ENCODE measurements around the gene GPC6.

The GPC6 gene

GRCh38 chr13:93338906-93339305 is 112.3 kb downstream of the GPC6 start:
- in situ Hi-C loops (cut with HindIII; ENCODE audit: low pct_ligation_motif_present, low sequenced_read_pairs), result no loop called here
- Histone ChIP-seq H3K27ac (no peak overlapping the region), H3K27me3 (replicated peaks) (no peaks in the 10 kb centered on the region), H3K4me3 (ENCODE audit: low read depth, low read length) (no peak overlapping the region), H3K36me3 (replicated peaks) (no peaks in the 10 kb centered on the region)
- TF ChIP-seq CTCF (IDR thresholded peaks at IDR 0.05; ENCODE audit: low read depth, low read length, missing control alignments), result no peak
- DNase-seq, result no peak

- in situ Hi-C loops (cut with HindIII; ENCODE audit: low pct_ligation_motif_present, low sequenced_read_pairs), result no loop called here
- no peak for TF ChIP-seq CTCF (IDR thresholded peaks at IDR 0.05; ENCODE audit: low read depth, low read length, missing control alignments)
- DNase-seq, result no peak
Measured at GRCh38 chr13:93339550-93339949, 112.9 kb downstream of the GPC6 start.

GRCh38 chr13:93341517-93341916 is 114.9 kb downstream of the GPC6 start:
- H3K27me3 ChIP-seq (replicated peaks), result no peaks in the 10 kb centered on the region
- H3K27ac ChIP-seq, result no peak overlapping the region
- DNase-seq, result no peak
- in situ Hi-C loops (cut with HindIII; ENCODE audit: low pct_ligation_motif_present, low sequenced_read_pairs), result no loop called here
- H3K4me3 ChIP-seq (ENCODE audit: low read depth, low read length), result no peak overlapping the region
- H3K36me3 ChIP-seq (replicated peaks), result no peaks in the 10 kb centered on the region
- TF ChIP-seq CTCF (IDR thresholded peaks at IDR 0.05; ENCODE audit: low read depth, low read length, missing control alignments), result no peak

More at GRCh38 chr13:93339550-93339949, 112.9 kb downstream of the GPC6 start:
- no peak overlapping the region for H3K27ac ChIP-seq
- no peaks in the 10 kb centered on the region for H3K27me3 ChIP-seq (replicated peaks)
- H3K36me3 ChIP-seq (replicated peaks), result no peaks in the 10 kb centered on the region
- no peak overlapping the region for H3K4me3 ChIP-seq (ENCODE audit: low read depth, low read length)

- in situ Hi-C loops (cut with HindIII; ENCODE audit: low pct_ligation_motif_present, low sequenced_read_pairs), result no loop called here
- Histone ChIP-seq H3K4me3 (ENCODE audit: low read depth, low read length) (no peak overlapping the region), H3K27me3 (replicated peaks) (no peaks in the 10 kb centered on the region), H3K36me3 (replicated peaks) (no peaks in the 10 kb centered on the region), H3K27ac (no peak overlapping the region)
- TF ChIP-seq CTCF (IDR thresholded peaks at IDR 0.05; ENCODE audit: low read depth, low read length, missing control alignments), result no peak
- no peak for DNase-seq
Measured at GRCh38 chr13:93343097-93343496, 116.5 kb downstream of the GPC6 start.

- DNase-seq, result no peak
Measured at GRCh38 chr13:93344048-93344705, 117.6 kb downstream of the GPC6 start.

More at GRCh38 chr13:93344048-93344705, 117.6 kb downstream of the GPC6 start:
- in situ Hi-C loops (cut with HindIII; ENCODE audit: low pct_ligation_motif_present, low sequenced_read_pairs), result no loop called here
- Histone ChIP-seq H3K4me3 (ENCODE audit: low read depth, low read length) (no peak overlapping the region), H3K36me3 (replicated peaks) (no peaks in the 10 kb centered on the region), H3K27ac (no peak overlapping the region), H3K27me3 (replicated peaks) (no peaks in the 10 kb centered on the region)
- no peak for TF ChIP-seq CTCF (IDR thresholded peaks at IDR 0.05; ENCODE audit: low read depth, low read length, missing control alignments)

All from brain microvascular endothelial cell (primary cell).